SH-SY5Y (cell line): Measurements from ENCODE around the gene ZRSR2.

Experiments
- GATA2 ChIP-seq: IDR thresholded peaks from 2 replicates; pipeline ENCODE4 v1.6.1; 2011; ENCODE audit warnings: mild to moderate bottlenecking, low read depth, low read length
- GATA3 ChIP-seq: IDR thresholded peaks from 2 replicates; pipeline ENCODE4 v1.6.1; 2011; ENCODE audit warnings: low read depth, mild to moderate bottlenecking, low read length, moderate library complexity

GRCh38 chrX:15748841-15749240 lies 41.4 kb upstream of the ZRSR2 start:
- TF ChIP-seq GATA2 = no peak
- TF ChIP-seq GATA3 = no peak
